PFSK-1 (cell line): ENCODE measurements around the gene WIPF3.

Source experiments
- POLR2AphosphoS5 ChIP-seq: IDR thresholded peaks from 2 replicates; pipeline ENCODE4 v1.6.1; 2012; ENCODE audit warnings: low read depth, mild to moderate bottlenecking, control low read depth, low read length, moderate library complexity
- REST ChIP-seq, 2 experiments: IDR thresholded peaks; 2 replicates each; pipeline versions ENCODE4 v1.6.1 to v1.8.0; 2011 to 2012; ENCODE audit warnings: low read depth in 2 of 2, low read length in 2 of 2, control low read depth in 1 of 2, inconsistent platforms in 1 of 2, mild to moderate bottlenecking in 1 of 2, moderate library complexity in 1 of 2; ENCODE audit not compliant: insufficient read depth in 1 of 2

- TF ChIP-seq POLR2AphosphoS5 (no peak), REST (IDR thresholded peaks at IDR 0.05; ENCODE audit: insufficient read depth in 1 of 2, low read depth in 2 of 2, low read length in 2 of 2) (no peak)
These were observed 43.0 kb upstream of the WIPF3 start for GRCh38 chr7:29763266-29763665.
